Measurements from ENCODE around the gene TMEM45A.
"Not testable (repeated sequence)": the region's sequence is repeated elsewhere in the genome, so short reads cannot be mapped to it uniquely, and the experiment has no call there.

TMEM45A gene

GRCh38 chr3:100492059-100493006 lies at the start of gene TMEM45A:
TMEM45A (plus strand) TSS chr3:100492619; CDS start chr3:100555212, 62,593 bp downstream.
- peak; percentile 57 for DNase-seq (ENCODE audit: low read depth)

GRCh38 chr3:100443690-100444089 lies 48.7 kb upstream of the TMEM45A start:
- no peak for DNase-seq (ENCODE audit: low read depth)

GRCh38 chr3:100447067-100447466 lies 45.4 kb upstream of the TMEM45A start:
- not testable (repeated sequence) for DNase-seq (ENCODE audit: low read depth)

- DNase-seq (ENCODE audit: low read depth), result no peak
These were observed 44.3 kb upstream of the TMEM45A start for GRCh38 chr3:100448079-100448478.

GRCh38 chr3:100449214-100449613 lies 43.2 kb upstream of the TMEM45A start:
- DNase-seq (ENCODE audit: low read depth), result no peak

- DNase-seq (ENCODE audit: low read depth), result no peak
These were observed 37.7 kb upstream of the TMEM45A start for GRCh38 chr3:100454677-100455076.

GRCh38 chr3:100455841-100456550 lies 36.4 kb upstream of the TMEM45A start:
- DNase-seq (ENCODE audit: low read depth), result no peak

GRCh38 chr3:100456745-100457144 lies 35.7 kb upstream of the TMEM45A start:
- no peak for DNase-seq (ENCODE audit: low read depth)

GRCh38 chr3:100457811-100458210 lies 34.6 kb upstream of the TMEM45A start:
- no peak for DNase-seq (ENCODE audit: low read depth)

GRCh38 chr3:100458814-100459213 lies 33.6 kb upstream of the TMEM45A start:
- DNase-seq (ENCODE audit: low read depth), result no peak

GRCh38 chr3:100463002-100463401 lies 29.4 kb upstream of the TMEM45A start:
- DNase-seq (ENCODE audit: low read depth), result no peak

- DNase-seq (ENCODE audit: low read depth), result no peak
These were observed 28.7 kb upstream of the TMEM45A start for GRCh38 chr3:100463646-100464155.

GRCh38 chr3:100465892-100466777 lies 26.3 kb upstream of the TMEM45A start:
- no peak for DNase-seq (ENCODE audit: low read depth)

- DNase-seq (ENCODE audit: low read depth), result no peak
These were observed 25.3 kb upstream of the TMEM45A start for GRCh38 chr3:100467133-100467532.

GRCh38 chr3:100468676-100469075 lies 23.7 kb upstream of the TMEM45A start:
- DNase-seq (ENCODE audit: low read depth), result no peak

- DNase-seq (ENCODE audit: low read depth), result no peak
These were observed 21.5 kb upstream of the TMEM45A start for GRCh38 chr3:100470951-100471350.

- DNase-seq (ENCODE audit: low read depth), result no peak
These were observed 21.0 kb upstream of the TMEM45A start for GRCh38 chr3:100471444-100471843.

GRCh38 chr3:100477851-100478360 lies 14.5 kb upstream of the TMEM45A start:
- not testable (repeated sequence) for DNase-seq (ENCODE audit: low read depth)

- not testable (repeated sequence) for DNase-seq (ENCODE audit: low read depth)
These were observed 13.9 kb upstream of the TMEM45A start for GRCh38 chr3:100478521-100478920.

GRCh38 chr3:100480081-100480480 lies 12.3 kb upstream of the TMEM45A start:
- no peak for DNase-seq (ENCODE audit: low read depth)

GRCh38 chr3:100482176-100482575 lies 10.2 kb upstream of the TMEM45A start:
- DNase-seq (ENCODE audit: low read depth), result no peak

- DNase-seq (ENCODE audit: low read depth), result no peak
These were observed 8.9 kb upstream of the TMEM45A start for GRCh38 chr3:100483529-100483928.

All from T-helper 22 cell (primary cell).